HEK293 (cell line): ENCODE results near the gene TRABD.
A peak's percentile ranks its signal among the peaks of the same experiment; 100 is the strongest.

Source experiments
- EGR2 ChIP-seq: fragments of 450-650 bp; formaldehyde crosslinking; IDR thresholded peaks from 2 replicates; pipeline ENCODE4 v1.5.1; 2016; ENCODE audit warnings: low read depth, missing biosample characterization, missing genetic modification characterization
- HOXC10 ChIP-seq: sonication (generic); formaldehyde crosslinking; IDR thresholded peaks from 2 replicates; pipeline ENCODE4 v1.8.1; 2023; ENCODE audit warnings: mild to moderate bottlenecking, missing genetic modification reagents
- PRDM1 ChIP-seq: fragments of 450-650 bp; formaldehyde crosslinking; IDR thresholded peaks from 2 replicates; pipeline ENCODE4; 2016; ENCODE audit warnings: missing biosample characterization, missing genetic modification characterization
- ZNF223 ChIP-seq: fragments of 450-650 bp; formaldehyde crosslinking; IDR thresholded peaks from 2 replicates; pipeline ENCODE4 v1.5.1; 2016; ENCODE audit warnings: missing biosample characterization, missing genetic modification characterization
- ZNF561 ChIP-seq: fragments of 450-650 bp; IDR thresholded peaks from 2 replicates; pipeline ENCODE4 v1.5.1; 2018; ENCODE audit warnings: missing biosample characterization, missing genetic modification characterization, borderline replicate concordance
- ZXDB ChIP-seq: fragments of 450-650 bp; formaldehyde crosslinking; IDR thresholded peaks from 2 replicates; pipeline ENCODE4 v1.5.1; 2016; ENCODE audit warnings: missing biosample characterization, missing genetic modification characterization
- TF ChIP-seq, protein P1 (sequence below): fragments of 450-650 bp; IDR thresholded peaks from 2 replicates; pipeline ENCODE4 v1.5.1; 2018; ENCODE audit warnings: missing biosample characterization, missing genetic modification characterization
- TF ChIP-seq, protein P2 (sequence below): fragments of 450-650 bp; formaldehyde crosslinking; IDR thresholded peaks from 2 replicates; pipeline ENCODE4 v1.5.1; 2017; ENCODE audit warnings: missing biosample characterization, missing genetic modification characterization
- TF ChIP-seq, protein P3 (sequence below): fragments of 450-650 bp; formaldehyde crosslinking; IDR thresholded peaks from 2 replicates; pipeline ENCODE4 v1.5.1; 2016; ENCODE audit warnings: missing biosample characterization, missing genetic modification characterization
- TF ChIP-seq, protein P4 (sequence below): fragments of 450-650 bp; formaldehyde crosslinking; IDR thresholded peaks from 2 replicates; pipeline ENCODE4 v1.5.1; 2016; ENCODE audit warnings: missing biosample characterization, missing genetic modification characterization
- TF ChIP-seq, protein P5 (sequence below): fragments of 450-650 bp; formaldehyde crosslinking; optimal IDR thresholded peaks from 2 replicates; pipeline ENCODE3; 2016; ENCODE audit warnings: missing biosample characterization, mild to moderate bottlenecking, missing genetic modification characterization
- TF ChIP-seq, protein P6 (sequence below): fragments of 450-650 bp; formaldehyde crosslinking; conservative IDR thresholded peaks from 2 replicates; pipeline ENCODE4 v1.5.1; 2016; ENCODE audit warnings: low read depth, missing biosample characterization, missing genetic modification characterization
- TF ChIP-seq, protein P7 (sequence below): fragments of 450-650 bp; formaldehyde crosslinking; IDR thresholded peaks from 2 replicates; pipeline ENCODE4 v1.5.1; 2016; ENCODE audit warnings: missing biosample characterization, missing genetic modification characterization

The TRABD gene

DNA sequence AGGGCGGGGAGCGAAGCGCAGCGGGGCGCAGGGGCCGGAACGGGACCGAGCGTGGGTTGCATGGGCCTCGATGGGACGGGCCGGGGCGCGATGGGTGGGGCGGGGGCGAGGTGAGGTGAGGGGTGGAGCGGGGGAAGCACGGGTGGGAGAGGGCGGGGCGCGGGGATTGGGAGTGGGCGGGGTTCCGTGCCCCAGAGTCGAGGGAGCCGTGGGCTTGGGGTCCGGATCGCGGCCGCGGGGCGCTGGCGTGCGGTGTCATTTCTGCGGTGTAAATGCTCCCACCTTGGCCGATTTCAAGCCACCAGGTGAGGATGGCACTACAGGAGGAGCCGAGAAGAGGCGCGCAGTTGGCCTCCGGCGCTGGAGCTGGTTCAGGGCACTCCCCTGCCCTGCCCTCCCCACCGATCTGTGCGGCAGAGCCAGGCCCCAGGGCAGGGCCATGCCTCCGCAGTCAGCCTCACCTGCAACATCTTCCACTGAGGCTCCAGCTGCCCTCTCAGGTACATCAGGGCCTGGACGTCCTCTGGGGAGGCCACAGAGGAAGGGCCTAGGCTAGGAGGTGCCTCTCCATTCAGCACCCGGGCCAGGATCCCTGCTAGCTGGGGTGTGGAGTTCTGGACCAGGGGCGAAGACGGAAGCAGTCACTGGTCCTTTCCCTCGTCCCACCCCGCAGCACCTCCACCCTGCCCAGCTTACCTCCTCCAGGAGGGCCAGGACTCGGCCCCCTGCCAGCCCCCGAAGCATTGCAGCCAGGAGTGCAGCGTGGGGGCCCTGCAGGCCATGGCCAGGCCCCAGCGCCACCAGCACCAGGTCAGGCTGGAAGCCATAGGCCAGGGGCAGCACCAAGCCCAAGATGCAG, 59.7 kb downstream of the TRABD start (continued):
- TF ChIP-seq, protein P1, sequence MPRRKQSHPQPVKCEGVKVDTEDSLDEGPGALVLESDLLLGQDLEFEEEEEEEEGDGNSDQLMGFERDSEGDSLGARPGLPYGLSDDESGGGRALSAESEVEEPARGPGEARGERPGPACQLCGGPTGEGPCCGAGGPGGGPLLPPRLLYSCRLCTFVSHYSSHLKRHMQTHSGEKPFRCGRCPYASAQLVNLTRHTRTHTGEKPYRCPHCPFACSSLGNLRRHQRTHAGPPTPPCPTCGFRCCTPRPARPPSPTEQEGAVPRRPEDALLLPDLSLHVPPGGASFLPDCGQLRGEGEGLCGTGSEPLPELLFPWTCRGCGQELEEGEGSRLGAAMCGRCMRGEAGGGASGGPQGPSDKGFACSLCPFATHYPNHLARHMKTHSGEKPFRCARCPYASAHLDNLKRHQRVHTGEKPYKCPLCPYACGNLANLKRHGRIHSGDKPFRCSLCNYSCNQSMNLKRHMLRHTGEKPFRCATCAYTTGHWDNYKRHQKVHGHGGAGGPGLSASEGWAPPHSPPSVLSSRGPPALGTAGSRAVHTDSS (tag by site-specific recombination): no peak
- TF ChIP-seq HOXC10: no peak
- TF ChIP-seq ZXDB (tag by site-specific recombination): 0 out of 2 replicates have a peak, but pooled peaks have one; percentile 57
- TF ChIP-seq, protein P2, sequence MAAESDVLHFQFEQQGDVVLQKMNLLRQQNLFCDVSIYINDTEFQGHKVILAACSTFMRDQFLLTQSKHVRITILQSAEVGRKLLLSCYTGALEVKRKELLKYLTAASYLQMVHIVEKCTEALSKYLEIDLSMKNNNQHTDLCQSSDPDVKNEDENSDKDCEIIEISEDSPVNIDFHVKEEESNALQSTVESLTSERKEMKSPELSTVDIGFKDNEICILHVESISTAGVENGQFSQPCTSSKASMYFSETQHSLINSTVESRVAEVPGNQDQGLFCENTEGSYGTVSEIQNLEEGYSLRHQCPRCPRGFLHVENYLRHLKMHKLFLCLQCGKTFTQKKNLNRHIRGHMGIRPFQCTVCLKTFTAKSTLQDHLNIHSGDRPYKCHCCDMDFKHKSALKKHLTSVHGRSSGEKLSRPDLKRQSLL: peak; percentile 64
- TF ChIP-seq, protein P3, sequence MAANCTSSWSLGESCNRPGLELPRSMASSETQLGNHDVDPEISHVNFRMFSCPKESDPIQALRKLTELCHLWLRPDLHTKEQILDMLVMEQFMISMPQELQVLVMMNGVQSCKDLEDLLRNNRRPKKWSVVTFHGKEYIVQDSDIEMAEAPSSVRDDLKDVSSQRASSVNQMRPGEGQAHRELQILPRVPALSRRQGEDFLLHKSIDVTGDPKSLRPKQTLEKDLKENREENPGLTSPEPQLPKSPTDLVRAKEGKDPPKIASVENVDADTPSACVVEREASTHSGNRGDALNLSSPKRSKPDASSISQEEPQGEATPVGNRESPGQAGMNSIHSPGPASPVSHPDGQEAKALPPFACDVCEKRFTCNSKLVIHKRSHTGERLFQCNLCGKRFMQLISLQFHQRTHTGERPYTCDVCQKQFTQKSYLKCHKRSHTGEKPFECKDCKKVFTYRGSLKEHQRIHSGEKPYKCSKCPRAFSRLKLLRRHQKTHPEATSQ (tag by site-specific recombination): no peak
- peak; percentile 60; the same call in 1 of the 2 replicates for TF ChIP-seq EGR2 (tag by site-specific recombination)
- TF ChIP-seq, protein P4, sequence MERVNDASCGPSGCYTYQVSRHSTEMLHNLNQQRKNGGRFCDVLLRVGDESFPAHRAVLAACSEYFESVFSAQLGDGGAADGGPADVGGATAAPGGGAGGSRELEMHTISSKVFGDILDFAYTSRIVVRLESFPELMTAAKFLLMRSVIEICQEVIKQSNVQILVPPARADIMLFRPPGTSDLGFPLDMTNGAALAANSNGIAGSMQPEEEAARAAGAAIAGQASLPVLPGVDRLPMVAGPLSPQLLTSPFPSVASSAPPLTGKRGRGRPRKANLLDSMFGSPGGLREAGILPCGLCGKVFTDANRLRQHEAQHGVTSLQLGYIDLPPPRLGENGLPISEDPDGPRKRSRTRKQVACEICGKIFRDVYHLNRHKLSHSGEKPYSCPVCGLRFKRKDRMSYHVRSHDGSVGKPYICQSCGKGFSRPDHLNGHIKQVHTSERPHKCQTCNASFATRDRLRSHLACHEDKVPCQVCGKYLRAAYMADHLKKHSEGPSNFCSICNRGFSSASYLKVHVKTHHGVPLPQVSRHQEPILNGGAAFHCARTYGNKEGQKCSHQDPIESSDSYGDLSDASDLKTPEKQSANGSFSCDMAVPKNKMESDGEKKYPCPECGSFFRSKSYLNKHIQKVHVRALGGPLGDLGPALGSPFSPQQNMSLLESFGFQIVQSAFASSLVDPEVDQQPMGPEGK (tag by site-specific recombination): peak; percentile 55
- no peak for TF ChIP-seq ZNF561 (tag by site-specific recombination)
- TF ChIP-seq, protein P5, sequence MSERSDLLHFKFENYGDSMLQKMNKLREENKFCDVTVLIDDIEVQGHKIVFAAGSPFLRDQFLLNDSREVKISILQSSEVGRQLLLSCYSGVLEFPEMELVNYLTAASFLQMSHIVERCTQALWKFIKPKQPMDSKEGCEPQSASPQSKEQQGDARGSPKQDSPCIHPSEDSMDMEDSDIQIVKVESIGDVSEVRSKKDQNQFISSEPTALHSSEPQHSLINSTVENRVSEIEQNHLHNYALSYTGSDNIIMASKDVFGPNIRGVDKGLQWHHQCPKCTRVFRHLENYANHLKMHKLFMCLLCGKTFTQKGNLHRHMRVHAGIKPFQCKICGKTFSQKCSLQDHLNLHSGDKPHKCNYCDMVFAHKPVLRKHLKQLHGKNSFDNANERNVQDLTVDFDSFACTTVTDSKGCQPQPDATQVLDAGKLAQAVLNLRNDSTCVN: peak; percentile 18
- TF ChIP-seq, protein P6, sequence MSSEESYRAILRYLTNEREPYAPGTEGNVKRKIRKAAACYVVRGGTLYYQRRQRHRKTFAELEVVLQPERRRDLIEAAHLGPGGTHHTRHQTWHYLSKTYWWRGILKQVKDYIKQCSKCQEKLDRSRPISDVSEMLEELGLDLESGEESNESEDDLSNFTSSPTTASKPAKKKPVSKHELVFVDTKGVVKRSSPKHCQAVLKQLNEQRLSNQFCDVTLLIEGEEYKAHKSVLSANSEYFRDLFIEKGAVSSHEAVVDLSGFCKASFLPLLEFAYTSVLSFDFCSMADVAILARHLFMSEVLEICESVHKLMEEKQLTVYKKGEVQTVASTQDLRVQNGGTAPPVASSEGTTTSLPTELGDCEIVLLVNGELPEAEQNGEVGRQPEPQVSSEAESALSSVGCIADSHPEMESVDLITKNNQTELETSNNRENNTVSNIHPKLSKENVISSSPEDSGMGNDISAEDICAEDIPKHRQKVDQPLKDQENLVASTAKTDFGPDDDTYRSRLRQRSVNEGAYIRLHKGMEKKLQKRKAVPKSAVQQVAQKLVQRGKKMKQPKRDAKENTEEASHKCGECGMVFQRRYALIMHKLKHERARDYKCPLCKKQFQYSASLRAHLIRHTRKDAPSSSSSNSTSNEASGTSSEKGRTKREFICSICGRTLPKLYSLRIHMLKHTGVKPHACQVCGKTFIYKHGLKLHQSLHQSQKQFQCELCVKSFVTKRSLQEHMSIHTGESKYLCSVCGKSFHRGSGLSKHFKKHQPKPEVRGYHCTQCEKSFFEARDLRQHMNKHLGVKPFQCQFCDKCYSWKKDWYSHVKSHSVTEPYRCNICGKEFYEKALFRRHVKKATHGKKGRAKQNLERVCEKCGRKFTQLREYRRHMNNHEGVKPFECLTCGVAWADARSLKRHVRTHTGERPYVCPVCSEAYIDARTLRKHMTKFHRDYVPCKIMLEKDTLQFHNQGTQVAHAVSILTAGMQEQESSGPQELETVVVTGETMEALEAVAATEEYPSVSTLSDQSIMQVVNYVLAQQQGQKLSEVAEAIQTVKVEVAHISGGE (tag by site-specific recombination): no peak
- TF ChIP-seq PRDM1 (tag by site-specific recombination): no peak
- no peak for TF ChIP-seq ZNF223 (tag by site-specific recombination)
- TF ChIP-seq, protein P7, sequence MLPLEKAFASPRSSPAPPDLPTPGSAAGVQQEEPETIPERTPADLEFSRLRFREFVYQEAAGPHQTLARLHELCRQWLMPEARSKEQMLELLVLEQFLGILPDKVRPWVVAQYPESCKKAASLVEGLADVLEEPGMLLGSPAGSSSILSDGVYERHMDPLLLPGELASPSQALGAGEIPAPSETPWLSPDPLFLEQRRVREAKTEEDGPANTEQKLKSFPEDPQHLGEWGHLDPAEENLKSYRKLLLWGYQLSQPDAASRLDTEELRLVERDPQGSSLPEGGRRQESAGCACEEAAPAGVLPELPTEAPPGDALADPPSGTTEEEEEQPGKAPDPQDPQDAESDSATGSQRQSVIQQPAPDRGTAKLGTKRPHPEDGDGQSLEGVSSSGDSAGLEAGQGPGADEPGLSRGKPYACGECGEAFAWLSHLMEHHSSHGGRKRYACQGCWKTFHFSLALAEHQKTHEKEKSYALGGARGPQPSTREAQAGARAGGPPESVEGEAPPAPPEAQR (tag by site-specific recombination): no peak
